GM23248 (cell line): Measurements from ENCODE around the gene PLAC8.
"Not testable (repeated sequence)": the region's sequence is repeated elsewhere in the genome, so short reads cannot be mapped to it uniquely, and the experiment has no call there.

Experiments used
- EZH2 ChIP-seq: fragments of 200-600 bp; sonication (generic); IDR thresholded peaks from 2 replicates; pipeline ENCODE4 v1.6.1; 2018; ENCODE audit warnings: antibody characterized with exemption, mild to moderate bottlenecking; ENCODE audit not compliant: insufficient read depth, poor library complexity, severe bottlenecking
- EZH2phosphoT487 ChIP-seq: fragments of 200-600 bp; sonication (generic); IDR thresholded peaks from 2 replicates; pipeline ENCODE4 v1.6.1; 2018; ENCODE audit warnings: antibody characterized with exemption, moderate library complexity, mild to moderate bottlenecking, low read depth; ENCODE audit not compliant: insufficient read depth

DNA sequence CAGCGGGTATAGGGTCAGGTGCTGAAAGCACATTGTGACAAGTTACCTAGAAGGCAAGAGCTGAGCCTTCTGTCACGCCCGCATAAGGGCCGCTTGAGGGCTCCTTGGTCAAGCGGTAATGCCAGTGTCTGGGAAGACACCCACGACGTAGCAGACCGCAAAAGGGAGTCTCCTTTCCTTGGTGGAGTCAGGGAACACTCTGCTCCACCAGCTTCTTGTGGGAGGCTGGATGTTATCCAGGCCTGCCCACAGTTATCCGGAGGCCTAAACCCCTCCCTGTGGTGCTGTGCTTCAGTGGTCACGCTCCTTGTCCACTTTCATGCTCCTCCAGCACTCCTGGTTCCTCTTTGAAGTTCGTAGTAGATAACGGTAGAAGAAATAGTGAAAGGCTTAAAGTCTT lies 29.6 kb downstream of the PLAC8 start:
- not testable (repeated sequence) for TF ChIP-seq EZH2, EZH2phosphoT487
